Epithelial cell of proximal tubule (primary cell): ENCODE data around the gene POGZ. TPM values are rescaled to one million over a fixed set of nuclear protein-coding genes. Genes with fewer than 3 reads are reported as not detected.

Source experiments
- DNase-seq: peaks from one replicate; pipeline ENCODE4 v3.0.0-alpha.2; 2011; ENCODE audit warnings: low read depth
- H3K4me3 ChIP-seq: 2 replicates; pipeline ENCODE4 v1.5.1; 2011; ENCODE audit warnings: low read depth, mild to moderate bottlenecking, low read length
- CTCF ChIP-seq: conservative IDR thresholded peaks from 2 replicates; pipeline ENCODE4 v1.5.1; 2012; ENCODE audit warnings: low read depth, mild to moderate bottlenecking, low read length
- total RNA-seq: library from RNA; depleted of rRNA; stranded (reverse); fragments of >200 nt; gene quantifications from 2 replicates; pipeline ENCODE4 v1.2.3, GENCODE V29; 2015

POGZ gene
- total RNA-seq, 1 donor from 2014 or later = 29.3 TPM

DNA sequence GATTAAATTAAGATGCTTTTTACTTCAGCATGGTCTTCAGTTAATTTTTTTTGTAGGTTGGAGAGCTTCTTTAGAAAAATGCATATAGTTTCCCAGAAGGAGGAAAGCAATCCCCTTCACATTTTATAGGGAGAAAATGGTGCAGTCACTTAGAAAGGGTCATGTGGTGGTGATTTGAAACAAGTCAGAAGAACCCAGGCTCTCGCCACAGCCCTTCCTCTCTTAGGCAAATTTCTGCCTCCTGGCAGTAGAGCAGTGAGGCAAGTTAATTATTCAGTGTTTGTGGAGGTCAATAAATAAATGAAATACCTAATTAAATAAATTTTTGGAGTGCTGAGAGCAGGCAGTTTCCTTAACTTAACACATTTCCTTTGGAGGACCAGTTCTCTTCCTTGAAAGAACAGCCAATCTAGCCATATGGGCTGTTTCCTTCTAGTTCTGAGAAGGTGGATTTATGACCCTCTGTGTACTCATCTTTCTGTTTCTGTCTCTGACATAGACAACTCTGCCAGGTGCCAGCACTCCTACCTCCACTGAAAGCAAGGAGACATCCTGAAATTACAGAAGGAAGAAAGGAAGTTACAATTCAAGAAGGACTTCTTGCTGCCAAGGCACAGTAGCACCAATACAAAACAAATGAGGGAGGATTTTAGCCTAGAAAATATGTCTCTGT lies 19.0 kb upstream of the POGZ start:
- DNase-seq = no peak

DNA sequence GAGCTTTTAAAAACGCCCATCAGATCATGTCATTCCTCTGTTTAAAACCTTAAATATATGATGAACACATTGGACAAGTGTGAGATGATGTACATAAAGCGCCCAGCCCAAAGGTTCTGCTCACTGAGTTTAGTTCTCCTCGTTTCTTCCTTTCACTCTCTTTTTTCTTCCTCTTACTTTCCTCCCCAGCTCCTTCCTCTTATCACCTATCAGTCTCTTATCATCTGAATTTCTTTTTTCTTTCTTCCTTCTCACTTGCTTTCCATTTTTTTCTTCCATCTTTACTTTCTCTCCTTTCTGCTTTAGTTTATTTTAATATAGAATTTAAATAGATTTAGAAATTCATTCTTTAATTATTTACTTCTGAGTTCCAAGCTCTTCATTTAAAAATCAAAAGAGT lies 17.8 kb upstream of the POGZ start:
- no peak for TF ChIP-seq CTCF
- DNase-seq = no peak
- H3K4me3 ChIP-seq = no peak overlapping the region

More for the DNA sequence above, 19.0 kb upstream of the POGZ start:
- TF ChIP-seq CTCF = no peak
- no peak overlapping the region for H3K4me3 ChIP-seq

DNA sequence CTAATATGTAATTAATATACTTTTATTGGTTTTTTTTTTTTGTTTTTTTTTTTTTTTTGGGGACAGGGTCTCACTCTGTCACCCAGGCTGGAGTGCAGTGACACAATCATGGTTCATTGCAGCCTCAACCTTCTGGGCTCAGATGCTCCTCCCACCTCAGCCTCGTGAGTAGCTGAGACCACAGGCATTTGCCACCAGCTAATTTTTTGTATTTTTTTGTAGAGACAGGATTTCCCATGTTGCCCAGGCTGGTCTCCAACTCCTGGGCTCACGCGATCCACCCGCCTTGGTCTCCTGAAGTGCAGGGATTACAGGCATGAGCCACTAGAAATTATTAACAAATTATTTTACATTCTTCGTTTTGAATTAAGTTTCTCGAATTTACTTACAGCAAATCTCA lies 16.8 kb upstream of the POGZ start:
- H3K4me3 ChIP-seq = no peak overlapping the region
- no peak for DNase-seq
- no peak for TF ChIP-seq CTCF

DNA sequence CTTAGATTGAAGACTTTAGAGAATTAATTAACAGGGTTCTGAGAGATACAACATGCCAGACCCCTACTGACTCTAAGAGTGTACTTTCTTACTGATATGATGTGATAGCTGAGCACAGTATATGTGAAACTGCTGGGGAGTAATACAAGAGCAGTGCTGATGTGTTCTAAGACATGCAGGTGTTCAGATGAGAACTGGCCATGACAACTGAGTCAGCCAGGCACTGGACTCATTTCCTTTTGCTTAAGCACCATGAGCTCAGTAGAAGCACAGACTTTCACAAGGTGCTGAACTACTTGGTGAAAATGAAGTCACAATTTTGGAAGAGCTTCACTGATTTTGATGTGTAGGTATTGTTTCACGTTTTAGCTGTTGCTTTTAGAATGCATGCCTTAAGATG lies 15.9 kb upstream of the POGZ start:
- no peak overlapping the region for H3K4me3 ChIP-seq
- no peak for TF ChIP-seq CTCF
- no peak for DNase-seq

DNA sequence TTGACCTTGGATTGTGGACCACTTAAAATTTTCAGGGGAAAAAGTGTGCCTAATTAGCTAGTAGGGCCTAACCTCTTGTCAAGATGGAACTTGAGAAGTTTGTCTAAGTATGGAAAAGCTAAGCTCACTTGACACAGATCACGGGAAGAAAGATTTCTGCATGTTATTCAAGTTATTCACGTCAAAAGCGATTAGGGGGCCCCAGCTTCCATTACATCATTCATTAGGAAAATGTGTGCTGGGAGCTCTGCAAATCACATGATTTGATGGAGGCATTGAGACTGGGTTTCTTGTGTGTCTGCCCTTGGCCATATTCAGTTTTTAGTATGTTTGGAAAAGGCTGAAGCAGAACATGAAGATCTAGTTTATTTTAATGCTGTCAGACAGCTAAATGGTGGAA lies 15.5 kb upstream of the POGZ start:
- TF ChIP-seq CTCF = no peak
- H3K4me3 ChIP-seq = no peak overlapping the region
- no peak for DNase-seq

- no peak for DNase-seq
- TF ChIP-seq CTCF = no peak
- H3K4me3 ChIP-seq = peak overlapping the region; percentile 55
These were observed 13.8 kb upstream of the POGZ start for GRCh38 chr1:151472856-151473731.
